Ishikawa (cell line): Measurements from ENCODE around the gene MYH6.

Experiments used
- CREB1 ChIP-seq: IDR thresholded peaks from 2 replicates; pipeline ENCODE4 v1.6.1; 2012; ENCODE audit warnings: low read depth
- EGR1 ChIP-seq: IDR thresholded peaks from 2 replicates; pipeline ENCODE4 v1.6.1; 2012
- EP300 ChIP-seq: IDR thresholded peaks from 2 replicates; pipeline ENCODE4 v1.6.1; 2012; ENCODE audit warnings: borderline replicate concordance
- FOXM1 ChIP-seq: IDR thresholded peaks from 2 replicates; pipeline ENCODE4 v1.6.1; 2012; ENCODE audit warnings: low read depth, borderline replicate concordance
- MAX ChIP-seq: IDR thresholded peaks from 2 replicates; pipeline ENCODE4 v1.6.1; 2012
- NFIC ChIP-seq: IDR thresholded peaks from 2 replicates; pipeline ENCODE4 v1.6.1; 2012
- RAD21 ChIP-seq: IDR thresholded peaks from 2 replicates; pipeline ENCODE4 v1.6.1; 2012; ENCODE audit warnings: low read depth
- TAF1 ChIP-seq: IDR thresholded peaks from 2 replicates; pipeline ENCODE4 v1.6.1; 2012; ENCODE audit warnings: low read depth, mild to moderate bottlenecking
- TCF12 ChIP-seq: IDR thresholded peaks from 2 replicates; pipeline ENCODE4 v1.6.1; 2012; ENCODE audit warnings: low read depth
- TEAD4 ChIP-seq: IDR thresholded peaks from 2 replicates; pipeline ENCODE4 v1.6.1; 2012
- YY1 ChIP-seq: IDR thresholded peaks from 2 replicates; pipeline ENCODE4 v1.6.1; 2012; ENCODE audit warnings: low read depth
- ZBTB7A ChIP-seq: IDR thresholded peaks from 2 replicates; pipeline ENCODE4 v1.6.1; 2012; ENCODE audit warnings: low read depth
- TF ChIP-seq, protein P1 (sequence below): IDR thresholded peaks from 2 replicates; pipeline ENCODE4 v1.6.1; 2012; ENCODE audit warnings: low read depth, mild to moderate bottlenecking

- TF ChIP-seq EP300 (no peak), TCF12 (no peak), ZBTB7A (no peak), EGR1 (no peak), FOXM1 (no peak), MAX (no peak), TAF1 (no peak), YY1 (no peak), TEAD4 (no peak), RAD21 (no peak), NFIC (no peak), CREB1 (no peak)
- TF ChIP-seq, protein P1, sequence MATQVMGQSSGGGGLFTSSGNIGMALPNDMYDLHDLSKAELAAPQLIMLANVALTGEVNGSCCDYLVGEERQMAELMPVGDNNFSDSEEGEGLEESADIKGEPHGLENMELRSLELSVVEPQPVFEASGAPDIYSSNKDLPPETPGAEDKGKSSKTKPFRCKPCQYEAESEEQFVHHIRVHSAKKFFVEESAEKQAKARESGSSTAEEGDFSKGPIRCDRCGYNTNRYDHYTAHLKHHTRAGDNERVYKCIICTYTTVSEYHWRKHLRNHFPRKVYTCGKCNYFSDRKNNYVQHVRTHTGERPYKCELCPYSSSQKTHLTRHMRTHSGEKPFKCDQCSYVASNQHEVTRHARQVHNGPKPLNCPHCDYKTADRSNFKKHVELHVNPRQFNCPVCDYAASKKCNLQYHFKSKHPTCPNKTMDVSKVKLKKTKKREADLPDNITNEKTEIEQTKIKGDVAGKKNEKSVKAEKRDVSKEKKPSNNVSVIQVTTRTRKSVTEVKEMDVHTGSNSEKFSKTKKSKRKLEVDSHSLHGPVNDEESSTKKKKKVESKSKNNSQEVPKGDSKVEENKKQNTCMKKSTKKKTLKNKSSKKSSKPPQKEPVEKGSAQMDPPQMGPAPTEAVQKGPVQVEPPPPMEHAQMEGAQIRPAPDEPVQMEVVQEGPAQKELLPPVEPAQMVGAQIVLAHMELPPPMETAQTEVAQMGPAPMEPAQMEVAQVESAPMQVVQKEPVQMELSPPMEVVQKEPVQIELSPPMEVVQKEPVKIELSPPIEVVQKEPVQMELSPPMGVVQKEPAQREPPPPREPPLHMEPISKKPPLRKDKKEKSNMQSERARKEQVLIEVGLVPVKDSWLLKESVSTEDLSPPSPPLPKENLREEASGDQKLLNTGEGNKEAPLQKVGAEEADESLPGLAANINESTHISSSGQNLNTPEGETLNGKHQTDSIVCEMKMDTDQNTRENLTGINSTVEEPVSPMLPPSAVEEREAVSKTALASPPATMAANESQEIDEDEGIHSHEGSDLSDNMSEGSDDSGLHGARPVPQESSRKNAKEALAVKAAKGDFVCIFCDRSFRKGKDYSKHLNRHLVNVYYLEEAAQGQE = no peak
Observed at GRCh38 chr14:23345987-23346692, 61.9 kb downstream of the MYH6 start.
